Spleen (tissue), 11 donors: ENCODE measurements around the gene SPNS1. TPM values are rescaled to one million over a fixed set of nuclear protein-coding genes. Genes with fewer than 3 reads are reported as not detected.

ENCODE experiments used
- DNase-seq: peaks from one replicate; pipeline ENCODE4 v3.0.0-alpha.2; 2020
- H3K27ac ChIP-seq, 8 donors: fragments of 200-600 bp; sonication (generic) in 7 of 8; 1 replicate in 4 of 8; 2 replicates in 4 of 8; pipeline versions ENCODE4 v1.5.0 to v1.8.0; 2016 to 2021; ENCODE audit warnings: inconsistent platforms in 4 of 8, mild to moderate bottlenecking in 4 of 8, moderate library complexity in 1 of 8
- H3K27me3 ChIP-seq, 7 donors: fragments of 200-600 bp; sonication (generic) in 6 of 7; replicated peaks in 1 of 7; 1 replicate in 4 of 7; 2 replicates in 3 of 7; pipeline versions ENCODE4 v1.5.0 to v1.8.0; 2016 to 2021; ENCODE audit warnings: inconsistent platforms in 3 of 7, mild to moderate bottlenecking in 1 of 7
- H3K36me3 ChIP-seq, 6 donors: fragments of 200-600 bp; sonication (generic) in 5 of 6; 1 replicate in 4 of 6; 2 replicates in 2 of 6; pipeline versions ENCODE4 v1.5.0 to v1.8.0; 2016 to 2021; ENCODE audit warnings: inconsistent platforms in 2 of 6
- H3K4me1 ChIP-seq, 6 donors: fragments of 200-600 bp; sonication (generic) in 5 of 6; 1 replicate in 3 of 6; 2 replicates in 3 of 6; pipeline versions ENCODE4 v1.5.0 to v1.8.0; 2016 to 2021; ENCODE audit warnings: inconsistent platforms in 3 of 6
- H3K4me3 ChIP-seq, 8 donors: fragments of 200-600 bp; sonication (generic) in 7 of 8; 1 replicate in 4 of 8; 2 replicates in 4 of 8; pipeline versions ENCODE4 v1.5.0 to v1.8.0; 2016 to 2021; ENCODE audit warnings: inconsistent platforms in 4 of 8, mild to moderate bottlenecking in 4 of 8, moderate library complexity in 2 of 8
- H3K9me3 ChIP-seq, 8 donors: fragments of 200-600 bp; sonication (generic) in 7 of 8; 1 replicate in 4 of 8; 2 replicates in 4 of 8; pipeline versions ENCODE4 v1.5.0 to v1.8.0; 2016 to 2021; ENCODE audit warnings: inconsistent platforms in 4 of 8
- POLR2A ChIP-seq, 3 donors: fragments of 450-650 bp; IDR thresholded peaks; one replicate each; pipeline ENCODE4 v1.5.1; 2017; ENCODE audit warnings: antibody characterized with exemption in 3 of 3, mild to moderate bottlenecking in 1 of 3
- POLR2AphosphoS5 ChIP-seq, 3 donors: sonication (generic); formaldehyde crosslinking; IDR thresholded peaks; one replicate each; pipeline ENCODE4 v1.5.1; 2017; ENCODE audit warnings: antibody characterized with exemption in 3 of 3
- WGBS, 5 donors: extraction: QIAGEN DNeasy Blood & Tissue Kit in 3 of 5; methylation state at CpG; one replicate each; pipeline versions ENCODE4 v1.1.5 to v1.1.7; 2013 to 2018; 5-methylcytosine and 5-hydroxymethylcytosine counted together
- intact Hi-C: fragments of 100-400 bp; cut with DNase I; formaldehyde crosslinking; loops from one replicate; pipeline ENCODE4 v1.15.0; 2023; ENCODE audit warnings: low total_unique reads
- polyA plus RNA-seq, 3 donors: library from polyadenylated mRNA; stranded (reverse); fragments of 200-250 nt; gene quantifications; one replicate each; pipeline ENCODE4 v1.2.1, GENCODE V29; 2013
- total RNA-seq, 7 donors: library from RNA; depleted of rRNA in 3 of 7; stranded (reverse); fragments of >200 nt in 3 of 7; fragmentation: NEBNext Ultra II Directional in 4 of 7; extraction: Animal tissue kit (Norgen Biotek cat#: 25700) in 4 of 7; gene quantifications; one replicate each; pipeline versions ENCODE4 v1.1.0 to v1.2.1, GENCODE V29; 2016 to 2021
- TF ChIP-seq, protein P1 (sequence below), 11 experiments: fragments of 200-600 bp in 7 of 11; fragments of 450-650 bp in 4 of 11; sonication (generic) in 4 of 11; IDR thresholded peaks in 8 of 11; conservative IDR thresholded peaks in 3 of 11; 1 replicate in 7 of 11; 2 replicates in 4 of 11; pipeline versions ENCODE4 v1.4.0 to v1.8.0; 2016 to 2021; ENCODE audit warnings: antibody characterized with exemption in 11 of 11, inconsistent platforms in 4 of 11, mild to moderate bottlenecking in 1 of 11
- donor health status: healthy with polysubstance abuse.
- donor health status: DM: no; HTN: no; CAD: no; lungs with moderate emphysema.
- donor health status: DM: no; HTN: no; CAD: no.
- donor health status: Bipolar disorder and iron deficiency.
- donor health status: healthy.
- donor health status: DM: no; HTN: no; CAD: no.
- donor health status: DM: yes; HTN: yes; CAD: no.

SPNS1 gene
- total and polyA plus RNA-seq, 10 donors = 26.9 to 91.4 (median 30.9) TPM

GRCh38 chr16:28943281-28943680 is 31.3 kb upstream of the SPNS1 start:
- intact Hi-C loops = no loop called here
- Histone ChIP-seq H3K36me3 (peaks cover 0 to 11% (median 0%) of the 10 kb centered on the region in 6 donors), H3K9me3 (no peaks in the 10 kb centered on the region), H3K4me3 (no peak overlapping the region), H3K4me1 (peaks cover 10 to 21% (median 17%) of the 10 kb centered on the region in 6 donors), H3K27me3 (no peaks in the 10 kb centered on the region), H3K27ac (peak overlapping the region in 1 of 8 donors; percentile 16)
- TF ChIP-seq, protein P1, sequence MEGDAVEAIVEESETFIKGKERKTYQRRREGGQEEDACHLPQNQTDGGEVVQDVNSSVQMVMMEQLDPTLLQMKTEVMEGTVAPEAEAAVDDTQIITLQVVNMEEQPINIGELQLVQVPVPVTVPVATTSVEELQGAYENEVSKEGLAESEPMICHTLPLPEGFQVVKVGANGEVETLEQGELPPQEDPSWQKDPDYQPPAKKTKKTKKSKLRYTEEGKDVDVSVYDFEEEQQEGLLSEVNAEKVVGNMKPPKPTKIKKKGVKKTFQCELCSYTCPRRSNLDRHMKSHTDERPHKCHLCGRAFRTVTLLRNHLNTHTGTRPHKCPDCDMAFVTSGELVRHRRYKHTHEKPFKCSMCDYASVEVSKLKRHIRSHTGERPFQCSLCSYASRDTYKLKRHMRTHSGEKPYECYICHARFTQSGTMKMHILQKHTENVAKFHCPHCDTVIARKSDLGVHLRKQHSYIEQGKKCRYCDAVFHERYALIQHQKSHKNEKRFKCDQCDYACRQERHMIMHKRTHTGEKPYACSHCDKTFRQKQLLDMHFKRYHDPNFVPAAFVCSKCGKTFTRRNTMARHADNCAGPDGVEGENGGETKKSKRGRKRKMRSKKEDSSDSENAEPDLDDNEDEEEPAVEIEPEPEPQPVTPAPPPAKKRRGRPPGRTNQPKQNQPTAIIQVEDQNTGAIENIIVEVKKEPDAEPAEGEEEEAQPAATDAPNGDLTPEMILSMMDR (IDR thresholded peaks at IDR 0.05 in 8 of 11, conservative IDR thresholded peaks at IDR 0.05 in 3 of 11) = no peak
- no peak for TF ChIP-seq POLR2AphosphoS5 (IDR thresholded peaks at IDR 0.05)
- no peak for TF ChIP-seq POLR2A (IDR thresholded peaks at IDR 0.05)
- DNase-seq = no peak

DNA sequence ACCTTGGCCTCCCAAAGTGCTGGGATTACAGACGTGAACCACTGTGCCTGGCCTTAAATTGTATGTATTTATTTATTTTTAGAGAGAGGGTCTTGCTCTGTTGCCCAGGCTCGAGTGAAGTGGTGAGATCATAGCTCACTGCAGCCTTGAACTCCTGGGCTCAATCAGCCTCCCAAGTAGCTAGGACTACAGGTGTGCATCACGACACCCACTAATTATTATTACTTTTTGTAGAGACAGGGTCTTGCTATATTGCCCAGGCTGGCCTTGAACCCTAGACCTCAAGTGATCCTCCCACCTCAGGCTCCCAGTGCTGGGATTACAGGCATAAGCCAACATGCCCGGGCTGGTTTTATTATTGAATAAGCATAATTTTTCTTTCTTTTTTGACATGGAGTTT is 27.9 kb upstream of the SPNS1 start:
- H3K36me3 ChIP-seq = no peaks in the 10 kb centered on the region
- TF ChIP-seq POLR2A (IDR thresholded peaks at IDR 0.05) (no peak), POLR2AphosphoS5 (IDR thresholded peaks at IDR 0.05) (no peak)
- TF ChIP-seq, protein P1 (IDR thresholded peaks at IDR 0.05 in 8 of 11, conservative IDR thresholded peaks at IDR 0.05 in 3 of 11) = no peak
- H3K27me3 ChIP-seq = no peaks in the 10 kb centered on the region
- intact Hi-C loops = no loop called here
- no peak overlapping the region for H3K27ac ChIP-seq
- H3K4me1 ChIP-seq = peaks cover 10 to 37% (median 30%) of the 10 kb centered on the region in 6 donors
- no peak overlapping the region for H3K4me3 ChIP-seq
- no peak for DNase-seq
- no peaks in the 10 kb centered on the region for H3K9me3 ChIP-seq
- WGBS, 5 donors = 76 to 85% (median 78%) methylated on average over 4 of the region's 4 CpGs

- H3K4me3 ChIP-seq = peak within 1 kb of the TSS; percentile 68 to 100 (median 94)
- intact Hi-C loops = loop anchor here (5.0 kb wide), 1 partner anchor 129 kb away; the partner anchor contains the start of gene ATXN2L
- H3K27ac ChIP-seq = peak within 1 kb of the TSS; percentile 74 to 95 (median 90)
- no peaks in the 10 kb centered on the region for H3K9me3 ChIP-seq
- TF ChIP-seq POLR2AphosphoS5 (IDR thresholded peaks at IDR 0.05) = peak; percentile 69 to 84 (median 80)
- peak in 1 of 3 donors; percentile 63 for TF ChIP-seq POLR2A (IDR thresholded peaks at IDR 0.05)
- TF ChIP-seq, protein P1 (IDR thresholded peaks at IDR 0.05 in 8 of 11, conservative IDR thresholded peaks at IDR 0.05 in 3 of 11) = peak in 2 of 11 experiments; percentile 29 to 31
- no peaks in the 10 kb centered on the region for H3K27me3 ChIP-seq
- WGBS, 5 donors = 1 to 2% (median 1%) methylated on average over 43 to 79 of the region's 79 CpGs
- peak; percentile 99 for DNase-seq
- peaks cover 0 to 39% (median 23%) of the 10 kb centered on the region in 6 donors for H3K36me3 ChIP-seq
- peaks cover 10 to 55% (median 36%) of the 10 kb centered on the region in 6 donors for H3K4me1 ChIP-seq
Measured at GRCh38 chr16:28950648-28951409, 23.7 kb upstream of the SPNS1 start, which contains the start of gene NFATC2IP. NFATC2IP (plus strand) TSS chr16:28950937; CDS start chr16:28951012, 75 bp downstream.

GRCh38 chr16:28951410-28951943 is 23.1 kb upstream of the SPNS1 start:
- intact Hi-C loops = loop anchor here (5.0 kb wide), 1 partner anchor 129 kb away; the partner anchor contains the start of gene ATXN2L
- Histone ChIP-seq H3K4me3 (peak overlapping the region; percentile 68 to 100 (median 94)), H3K4me1 (peaks cover 7 to 50% (median 32%) of the 10 kb centered on the region in 6 donors), H3K9me3 (no peaks in the 10 kb centered on the region), H3K27me3 (no peaks in the 10 kb centered on the region), H3K36me3 (peaks cover under 1 to 46% (median 29%) of the 10 kb centered on the region in 6 donors), H3K27ac (peak overlapping the region; percentile 74 to 95 (median 90))
- DNase-seq = peak; percentile 81
- TF ChIP-seq, protein P1 (IDR thresholded peaks at IDR 0.05 in 8 of 11, conservative IDR thresholded peaks at IDR 0.05 in 3 of 11) = no peak
- TF ChIP-seq POLR2A (IDR thresholded peaks at IDR 0.05) (no peak), POLR2AphosphoS5 (IDR thresholded peaks at IDR 0.05) (no peak)
- 3 to 5% (median 4%) methylated on average over 11 to 17 of the region's 17 CpGs for WGBS, 5 donors
